HepG2 (cell line): ENCODE results near the gene MTHFD1L. TPM values are rescaled to one million over a fixed set of nuclear protein-coding genes. Genes with fewer than 3 reads are reported as not detected.
A peak's percentile ranks its signal among the peaks of the same experiment; 100 is the strongest.

ENCODE experiments used
- ARHGAP35 ChIP-seq: sonication (generic); formaldehyde crosslinking; IDR thresholded peaks from 2 replicates; pipeline ENCODE4 v1.9.0; 2022; ENCODE audit warnings: mild to moderate bottlenecking, inconsistent platforms, moderate library complexity, missing genetic modification reagents, borderline replicate concordance
- ELF3 ChIP-seq: IDR thresholded peaks from 2 replicates; pipeline ENCODE4 v1.6.1; 2016; ENCODE audit warnings: missing genetic modification reagents, missing compliant biosample characterization
- EP300 ChIP-seq, 3 experiments: sonication (generic) in 1 of 3; formaldehyde crosslinking in 1 of 3; IDR thresholded peaks; 2 replicates each; pipeline versions ENCODE4 v1.5.1 to v1.6.1; 2011 to 2020; ENCODE audit warnings: low read depth in 2 of 3, low read length in 2 of 3, borderline replicate concordance in 1 of 3, improper control_type of control experiment in 1 of 3, mild to moderate bottlenecking in 1 of 3, missing genetic modification reagents in 1 of 3, moderate library complexity in 1 of 3
- FIP1L1 ChIP-seq: fragments of 200-400 bp; formaldehyde crosslinking; IDR thresholded peaks from 2 replicates; pipeline ENCODE4 v1.6.1; 2018; ENCODE audit warnings: low read depth, mild to moderate bottlenecking, low read length, moderate library complexity, borderline replicate concordance; ENCODE audit not compliant: insufficient read depth
- FOSL1 ChIP-seq: sonication (generic); formaldehyde crosslinking; IDR thresholded peaks from 2 replicates; pipeline ENCODE4 v1.9.0; 2021; ENCODE audit warnings: missing genetic modification reagents, borderline replicate concordance
- GTF2F1 ChIP-seq: fragments of 150-350 bp; IDR thresholded peaks from 2 replicates; pipeline ENCODE4 v1.6.1; 2014; ENCODE audit warnings: low read length
- HDAC1 ChIP-seq: sonication (generic); formaldehyde crosslinking; IDR thresholded peaks from 2 replicates; pipeline ENCODE4 v1.5.1; 2020; ENCODE audit warnings: mild to moderate bottlenecking, missing genetic modification reagents
- HIVEP1 ChIP-seq: sonication (generic); formaldehyde crosslinking; IDR thresholded peaks from 2 replicates; pipeline ENCODE4 v1.4.0; 2020; ENCODE audit warnings: mild to moderate bottlenecking, missing genetic modification reagents
- ISX ChIP-seq: sonication (generic); formaldehyde crosslinking; conservative IDR thresholded peaks from 2 replicates; pipeline ENCODE4 v1.5.0; 2020; ENCODE audit warnings: missing genetic modification reagents
- KMT2B ChIP-seq: IDR thresholded peaks from 2 replicates; pipeline ENCODE4 v1.6.1; 2016; ENCODE audit warnings: missing genetic modification reagents, missing compliant biosample characterization
- MBNL3 ChIP-seq: fragments of 250-450 bp; sonication (Bioruptor Pico); conservative IDR thresholded peaks from 2 replicates; pipeline ENCODE4 v1.8.0; 2022; ENCODE audit warnings: mild to moderate bottlenecking, inconsistent platforms
- MEIS1 ChIP-seq: sonication (generic); formaldehyde crosslinking; IDR thresholded peaks from 2 replicates; pipeline ENCODE4 v1.9.0; 2021; ENCODE audit warnings: mild to moderate bottlenecking, missing genetic modification reagents, moderate library complexity, borderline replicate concordance
- MTF2 ChIP-seq: sonication (generic); formaldehyde crosslinking; IDR thresholded peaks from 2 replicates; pipeline ENCODE4 v1.5.0; 2020; ENCODE audit warnings: missing genetic modification reagents, borderline replicate concordance
- NFKBIZ ChIP-seq: IDR thresholded peaks from 2 replicates; pipeline ENCODE4 v1.6.1; 2018; ENCODE audit warnings: missing genetic modification reagents, missing compliant biosample characterization
- NR2C2 ChIP-seq: sonication (generic); formaldehyde crosslinking; IDR thresholded peaks from 2 replicates; pipeline ENCODE4 v1.4.0; 2020; ENCODE audit warnings: missing genetic modification reagents, mild to moderate bottlenecking, moderate library complexity, borderline replicate concordance
- RFX5 ChIP-seq: IDR thresholded peaks from 2 replicates; pipeline ENCODE4 v1.6.1; 2011; ENCODE audit warnings: low read depth, low read length, improper control_type of control experiment
- RFXANK ChIP-seq: IDR thresholded peaks from 2 replicates; pipeline ENCODE4 v1.6.1; 2016
- SP2 ChIP-seq: sonication (generic); formaldehyde crosslinking; IDR thresholded peaks from 2 replicates; pipeline ENCODE4 v1.5.1; 2020; ENCODE audit warnings: mild to moderate bottlenecking, missing genetic modification reagents
- SP4 ChIP-seq: sonication (generic); formaldehyde crosslinking; IDR thresholded peaks from 2 replicates; pipeline ENCODE4 v1.8.1; 2023; ENCODE audit warnings: mild to moderate bottlenecking, missing genetic modification reagents
- TBX2 ChIP-seq: sonication (generic); formaldehyde crosslinking; IDR thresholded peaks from 2 replicates; pipeline ENCODE4 v1.5.0; 2020; ENCODE audit warnings: missing genetic modification reagents, mild to moderate bottlenecking, borderline replicate concordance
- ZBTB14 ChIP-seq: sonication (generic); formaldehyde crosslinking; IDR thresholded peaks from 2 replicates; pipeline ENCODE4 v1.4.0; 2020; ENCODE audit warnings: missing genetic modification reagents
- ZNF101 ChIP-seq: sonication (generic); formaldehyde crosslinking; IDR thresholded peaks from 2 replicates; pipeline ENCODE4 v1.4.0; 2020; ENCODE audit warnings: mild to moderate bottlenecking, low read depth, missing genetic modification reagents, borderline replicate concordance
- ZNF12 ChIP-seq: sonication (generic); formaldehyde crosslinking; IDR thresholded peaks from 2 replicates; pipeline ENCODE4 v1.5.0; 2020; ENCODE audit warnings: missing genetic modification reagents
- ZNF280B ChIP-seq: sonication (generic); formaldehyde crosslinking; IDR thresholded peaks from 2 replicates; pipeline ENCODE4 v1.5.0; 2020; ENCODE audit warnings: missing genetic modification reagents, mild to moderate bottlenecking, borderline replicate concordance
- ZNF513 ChIP-seq: sonication (generic); formaldehyde crosslinking; conservative IDR thresholded peaks from 2 replicates; pipeline ENCODE4 v1.5.0; 2020; ENCODE audit warnings: missing genetic modification reagents
- ZNF550 ChIP-seq: sonication (generic); formaldehyde crosslinking; IDR thresholded peaks from 2 replicates; pipeline ENCODE4 v1.4.0; 2020; ENCODE audit warnings: mild to moderate bottlenecking, missing genetic modification reagents, borderline replicate concordance
- ZNF644 ChIP-seq: IDR thresholded peaks from 2 replicates; pipeline ENCODE4 v1.6.1; 2016; ENCODE audit warnings: low read depth
- ZNF7 ChIP-seq: IDR thresholded peaks from 2 replicates; pipeline ENCODE4 v1.6.1; 2016; ENCODE audit warnings: missing biosample characterization, missing genetic modification reagents
- ZSCAN29 ChIP-seq: sonication (generic); formaldehyde crosslinking; conservative IDR thresholded peaks from 2 replicates; pipeline ENCODE4 v1.4.0; 2020; ENCODE audit warnings: mild to moderate bottlenecking, missing genetic modification reagents
- polyA plus RNA-seq, 8 experiments: library from polyadenylated mRNA; depleted of rRNA in 3 of 8; stranded (reverse) in 7 of 8; unstranded in 1 of 8; fragments of >200 nt; fragmentation: Illumina TruSeq in 4 of 8; extraction: Trizol in 4 of 8; gene quantifications; 2 replicates each; pipeline versions ENCODE4 v1.2.1 to v1.2.3, GENCODE V29; 2011 to 2016; ENCODE audit warnings: low read depth in 4 of 8, missing spikeins in 1 of 8, mixed read lengths in 1 of 8; ENCODE audit not compliant: insufficient read depth in 1 of 8
- total RNA-seq, 5 experiments: library from RNA; depleted of rRNA; stranded (reverse); fragments of >200 nt; fragmentation: Illumina TruSeq; extraction: Trizol; gene quantifications; 2 replicates each; pipeline ENCODE4 v1.2.3, GENCODE V29; 2016; ENCODE audit warnings: low read depth in 1 of 5

The MTHFD1L gene
- total and polyA plus RNA-seq, 2 of the 13 experiments (the other 11 are each of a cell fraction or from before 2014, with no cell fraction given), result 24.0 to 39.6 TPM

GRCh38 chr6:151096255-151096612 is 230.7 kb downstream of the MTHFD1L start (continued):
- TF ChIP-seq EP300 (IDR thresholded peaks at IDR 0.05; ENCODE audit: low read depth in 2 of 2, low read length in 2 of 2) (peak; percentile 76 to 91), EP300 (CRISPR knock-in tag; IDR thresholded peaks at IDR 0.05; ENCODE audit: borderline replicate concordance) (peak; percentile 47; the same call in 1 of the 2 replicates), ZNF101 (CRISPR knock-in tag) (no peak), ZNF7 (CRISPR knock-in tag) (peak; percentile 89), SP2 (no peak), ZNF644 (peak; percentile 49; the same call in 1 of the 2 replicates), HDAC1 (CRISPR knock-in tag) (peak; percentile 64; the same call in 1 of the 2 replicates), RFX5 (no peak), ZNF550 (CRISPR knock-in tag) (no peak), MTF2 (no peak), ZSCAN29 (CRISPR knock-in tag) (no peak), ZNF513 (CRISPR knock-in tag) (no peak), ISX (no peak), ZNF280B (CRISPR knock-in tag) (no peak), MEIS1 (CRISPR knock-in tag) (no peak), GTF2F1 (no peak), ELF3 (peak; percentile 41; the same call in 1 of the 2 replicates), ARHGAP35 (CRISPR knock-in tag) (no peak), NR2C2 (CRISPR knock-in tag) (peak; percentile 69; the same call in 1 of the 2 replicates), NFKBIZ (CRISPR knock-in tag) (0 out of 2 replicates have a peak, but pooled peaks have one; percentile 40), RFXANK (CRISPR knock-in tag) (peak; percentile 77; the same call in 1 of the 2 replicates), MBNL3 (CRISPR knock-in tag) (no peak), FIP1L1 (no peak), ZNF12 (no peak), TBX2 (CRISPR knock-in tag) (peak; percentile 91), ZBTB14 (CRISPR knock-in tag) (no peak), KMT2B (CRISPR knock-in tag) (no peak; the same call in 1 of the 2 replicates), SP4 (CRISPR knock-in tag) (no peak; the same call in 1 of the 2 replicates), FOSL1 (CRISPR knock-in tag) (no peak), HIVEP1 (CRISPR knock-in tag) (no peak)
